BJ (cell line): Measurements from ENCODE around the gene KIF25. TPM values are rescaled to one million over a fixed set of nuclear protein-coding genes. Genes with fewer than 3 reads are reported as not detected.

Experiments
- CTCF ChIA-PET: fragments of 350-600 bp; formaldehyde crosslinking; extraction: SDS; loops from one replicate; lab custom pipeline; 2021; ENCODE audit warnings: antibody characterized with exemption, inconsistent platforms; lab: Yijun Ruan, JAX
- POLR2A ChIA-PET: fragments of 300-600 bp; sonication (Branson Sonifier 250); formaldehyde crosslinking; extraction: SDS; loops from one replicate; lab custom pipeline; 2021; ENCODE audit warnings: antibody characterized with exemption; lab: Charles Lee
- DNase-seq: peaks from one replicate; pipeline ENCODE4 v3.0.0-alpha.2; 2011; ENCODE audit warnings: low read depth
- H3K27me3 ChIP-seq: 2 replicates; pipeline ENCODE4 v1.6.0; 2011; ENCODE audit warnings: low read length; ENCODE audit not compliant: control insufficient read depth, insufficient read depth
- H3K36me3 ChIP-seq: 2 replicates; pipeline ENCODE4 v1.5.1; 2011; ENCODE audit warnings: low read length; ENCODE audit not compliant: control insufficient read depth, insufficient read depth
- H3K4me3 ChIP-seq: 2 replicates; pipeline ENCODE4 v1.5.1; 2011; ENCODE audit warnings: low read depth, mild to moderate bottlenecking, control low read depth, low read length
- polyA plus RNA-seq: library from polyadenylated mRNA; depleted of rRNA; stranded (reverse); fragments of >200 nt; gene quantifications from 2 replicates; pipeline ENCODE4 v1.2.3, GENCODE V29; 2011
- TF ChIP-seq, protein P1 (sequence below): IDR thresholded peaks from 2 replicates; pipeline ENCODE4 v1.5.1; 2011; ENCODE audit warnings: low read depth, mild to moderate bottlenecking, control low read depth, inconsistent platforms, low read length, moderate library complexity; ENCODE audit not compliant: insufficient read depth

Gene KIF25
- polyA plus RNA-seq, 1 experiment: not detected

- Histone ChIP-seq H3K27me3 (peaks cover 6% of the 10 kb centered on the region), H3K36me3 (no peaks in the 10 kb centered on the region), H3K4me3 (no peak overlapping the region)
- DNase-seq: no peak
- TF ChIP-seq, protein P1, sequence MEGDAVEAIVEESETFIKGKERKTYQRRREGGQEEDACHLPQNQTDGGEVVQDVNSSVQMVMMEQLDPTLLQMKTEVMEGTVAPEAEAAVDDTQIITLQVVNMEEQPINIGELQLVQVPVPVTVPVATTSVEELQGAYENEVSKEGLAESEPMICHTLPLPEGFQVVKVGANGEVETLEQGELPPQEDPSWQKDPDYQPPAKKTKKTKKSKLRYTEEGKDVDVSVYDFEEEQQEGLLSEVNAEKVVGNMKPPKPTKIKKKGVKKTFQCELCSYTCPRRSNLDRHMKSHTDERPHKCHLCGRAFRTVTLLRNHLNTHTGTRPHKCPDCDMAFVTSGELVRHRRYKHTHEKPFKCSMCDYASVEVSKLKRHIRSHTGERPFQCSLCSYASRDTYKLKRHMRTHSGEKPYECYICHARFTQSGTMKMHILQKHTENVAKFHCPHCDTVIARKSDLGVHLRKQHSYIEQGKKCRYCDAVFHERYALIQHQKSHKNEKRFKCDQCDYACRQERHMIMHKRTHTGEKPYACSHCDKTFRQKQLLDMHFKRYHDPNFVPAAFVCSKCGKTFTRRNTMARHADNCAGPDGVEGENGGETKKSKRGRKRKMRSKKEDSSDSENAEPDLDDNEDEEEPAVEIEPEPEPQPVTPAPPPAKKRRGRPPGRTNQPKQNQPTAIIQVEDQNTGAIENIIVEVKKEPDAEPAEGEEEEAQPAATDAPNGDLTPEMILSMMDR: no peak
- ChIA-PET CTCF (no interaction called here), POLR2A (interaction anchor here (0.5 kb wide), 1 partner anchor 188 kb away, joined by 3 read pairs; no protein-coding TSS in a partner anchor)
Observed at GRCh38 chr6:168024951-168025510, 27.6 kb downstream of the KIF25 start.

GRCh38 chr6:168025831-168026710, 28.6 kb downstream of the KIF25 start:
- TF ChIP-seq, protein P1: no peak
- H3K36me3 ChIP-seq: no peaks in the 10 kb centered on the region
- ChIA-PET CTCF (no interaction called here), POLR2A (no interaction called here)
- no peak overlapping the region for H3K4me3 ChIP-seq
- peaks cover 6% of the 10 kb centered on the region for H3K27me3 ChIP-seq
- DNase-seq: no peak

DNA sequence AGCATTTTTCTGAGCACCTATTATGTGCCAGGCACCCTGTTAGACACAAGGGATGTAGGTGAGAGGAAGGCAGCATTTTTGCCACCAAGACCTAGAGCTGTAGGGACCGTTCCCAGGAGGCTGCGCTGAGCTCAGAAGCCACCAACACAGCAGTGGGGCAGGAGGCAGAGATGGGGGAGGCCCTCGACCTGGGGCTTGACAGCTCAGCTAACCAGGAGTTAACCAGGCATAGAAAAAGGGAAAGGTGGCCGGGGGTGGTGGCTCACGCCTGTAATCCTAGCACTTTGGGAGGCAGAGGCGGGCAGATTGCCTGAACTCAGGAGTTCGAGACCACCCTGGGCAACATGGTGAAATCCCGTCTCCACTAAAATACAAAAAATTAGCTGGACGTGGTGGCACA, 29.5 kb downstream of the KIF25 start:
- CTCF ChIA-PET: interaction anchor here (0.7 kb wide), 1 partner anchor 1244 kb away, joined by 3 read pairs; no protein-coding TSS in a partner anchor
- no peaks in the 10 kb centered on the region for H3K36me3 ChIP-seq
- POLR2A ChIA-PET: no interaction called here
- no peak for DNase-seq
- no peak overlapping the region for H3K4me3 ChIP-seq
- TF ChIP-seq, protein P1: no peak
- H3K27me3 ChIP-seq: peaks cover 3% of the 10 kb centered on the region; the same call in 1 of the 2 replicates

GRCh38 chr6:168027521-168027920, 30.1 kb downstream of the KIF25 start:
- Histone ChIP-seq H3K36me3 (no peaks in the 10 kb centered on the region), H3K27me3 (peaks cover 3% of the 10 kb centered on the region; the same call in 1 of the 2 replicates), H3K4me3 (no peak overlapping the region)
- CTCF ChIA-PET: interaction anchor here (0.7 kb wide), 1 partner anchor 1244 kb away, joined by 3 read pairs; no protein-coding TSS in a partner anchor
- POLR2A ChIA-PET: no interaction called here
- TF ChIP-seq, protein P1: no peak
- no peak for DNase-seq

DNA sequence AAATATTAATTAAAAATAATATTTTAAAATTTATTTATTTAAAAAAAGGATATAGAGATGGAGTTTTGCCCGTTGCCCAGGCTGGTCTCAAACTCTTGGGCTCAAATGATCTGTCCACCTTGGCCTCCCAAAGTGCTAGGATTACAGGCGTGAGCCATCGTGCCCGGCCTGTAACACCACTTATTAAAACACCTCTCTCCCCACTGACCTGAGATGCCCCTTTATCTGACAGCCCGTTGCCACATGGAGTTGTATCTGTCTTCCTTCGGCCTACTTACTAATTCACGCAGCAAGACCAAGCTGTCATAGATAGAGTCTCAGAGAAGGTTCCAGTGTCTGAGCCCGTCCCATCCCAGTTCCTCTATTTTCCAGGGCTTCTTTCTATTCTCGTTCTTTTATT, 30.7 kb downstream of the KIF25 start:
- no peak for DNase-seq
- CTCF ChIA-PET: interaction anchor here (0.7 kb wide), 1 partner anchor 121 kb away, joined by 3 read pairs; no protein-coding TSS in a partner anchor
- POLR2A ChIA-PET: no interaction called here
- Histone ChIP-seq H3K4me3 (no peak overlapping the region), H3K36me3 (no peaks in the 10 kb centered on the region), H3K27me3 (0 out of 2 replicates have a peak, but pooled peaks cover 1% of the 10 kb centered on the region)
- TF ChIP-seq, protein P1: no peak
